HepG2 (cell line): ENCODE data around the gene NUTF2. TPM values are rescaled to one million over a fixed set of nuclear protein-coding genes. Genes with fewer than 3 reads are reported as not detected.
A peak's percentile ranks its signal among the peaks of the same experiment; 100 is the strongest.

Experiments used
- ATAC-seq: fragments of 200-7000 bp; cut with Tn5 transposase; 3 replicates; pipeline ENCODE4 v1.9.1; 2020; ENCODE audit warnings: mild to moderate bottlenecking, moderate library complexity
- BruUV-seq: library from RNA; stranded (reverse); fragments of 400-500 nt; replicated peaks from 2 replicates; lab custom pipeline; 2021; lab: Mats Ljungman, UMichigan
- CTCF ChIA-PET: fragments of 300-600 bp; formaldehyde crosslinking; extraction: SDS; loops from one replicate; lab custom pipeline; 2021; ENCODE audit warnings: low total read pairs, inconsistent platforms, low intra/inter-chr PET ratio; lab: Yijun Ruan, JAX
- POLR2A ChIA-PET: fragments of 350-600 bp; sonication (Branson Sonifier 250); formaldehyde crosslinking; loops from one replicate; lab custom pipeline; 2020; ENCODE audit warnings: antibody characterized with exemption, inconsistent platforms; lab: Yijun Ruan, JAX
- DNase-seq: peaks from one replicate; pipeline ENCODE4 v3.0.0-alpha.2; 2015; ENCODE audit warnings: low spot score
- FAIRE-seq: peaks from 3 replicates; lab custom pipeline; 2011; peaks lifted over from hg19 to GRCh38; lab: Jason Lieb, UNC
- H2AFZ ChIP-seq: one replicate; pipeline ENCODE4 v1.6.1; 2011; ENCODE audit warnings: low read length, inconsistent platforms
- H3K27ac ChIP-seq: fragments of 300-600 bp; 3 replicates; pipeline ENCODE4 v1.8.0; 2011; ENCODE audit warnings: mixed run types, mild to moderate bottlenecking, mixed read lengths, low read length, inconsistent platforms; ENCODE audit not compliant: insufficient read depth; ENCODE audit errors: extremely low read length
- H3K27me3 ChIP-seq, 2 experiments: fragments of 200-600 bp in 1 of 2; 2 replicates in 1 of 2; 3 replicates in 1 of 2; pipeline versions ENCODE4 v1.6.0 to v1.8.0; 2011; ENCODE audit warnings: low read length in 2 of 2, mild to moderate bottlenecking in 2 of 2, moderate library complexity in 2 of 2, inconsistent platforms in 1 of 2; ENCODE audit not compliant: insufficient read depth in 2 of 2, control insufficient read depth in 1 of 2
- H3K36me3 ChIP-seq, 2 experiments: fragments of 200-600 bp in 1 of 2; replicated peaks in 1 of 2; 2 replicates in 1 of 2; 3 replicates in 1 of 2; pipeline versions ENCODE4 v1.5.1 to v1.8.0; 2011; ENCODE audit warnings: low read length in 2 of 2, inconsistent platforms in 1 of 2; ENCODE audit not compliant: insufficient read depth in 2 of 2, control insufficient read depth in 1 of 2
- H3K4me1 ChIP-seq: 2 replicates; pipeline ENCODE4 v1.5.1; 2012; ENCODE audit warnings: low read length, inconsistent platforms; ENCODE audit not compliant: insufficient read depth
- H3K4me2 ChIP-seq: 2 replicates; pipeline ENCODE4 v1.6.0; 2011; ENCODE audit warnings: low read depth, low read length, inconsistent platforms
- H3K4me3 ChIP-seq, 3 experiments: fragments of 200-600 bp in 1 of 3; sonication (generic), shearing (Covaris generic) in 1 of 3; replicated peaks in 1 of 3; 2 replicates each; pipeline ENCODE4 v1.5.1; 2011 to 2016; ENCODE audit warnings: low read length in 3 of 3, inconsistent platforms in 2 of 3, low read depth in 2 of 3, mild to moderate bottlenecking in 2 of 3, control low read depth in 1 of 3, mixed read lengths in 1 of 3; ENCODE audit not compliant: insufficient read depth in 1 of 3
- H3K79me2 ChIP-seq: one replicate; pipeline ENCODE4 v1.6.1; 2011; ENCODE audit warnings: low read length, inconsistent platforms; ENCODE audit not compliant: insufficient read depth
- H3K9ac ChIP-seq: 2 replicates; pipeline ENCODE4 v1.6.0; 2011; ENCODE audit warnings: mild to moderate bottlenecking, low read depth, low read length, inconsistent platforms; ENCODE audit not compliant: insufficient read depth
- H3K9me3 ChIP-seq: 2 replicates; pipeline ENCODE4 v1.5.1; 2012; ENCODE audit warnings: mild to moderate bottlenecking, low read length
- H4K20me1 ChIP-seq: 2 replicates; pipeline ENCODE4 v1.6.0; 2011; ENCODE audit warnings: inconsistent platforms, mild to moderate bottlenecking, low read length, moderate library complexity; ENCODE audit not compliant: insufficient read depth
- CEBPG ChIP-seq: IDR thresholded peaks from 2 replicates; pipeline ENCODE4 v1.6.1; 2016
- DZIP1 ChIP-seq: sonication (generic); formaldehyde crosslinking; IDR thresholded peaks from 2 replicates; pipeline ENCODE4 v1.5.0; 2020; ENCODE audit warnings: mild to moderate bottlenecking, missing genetic modification reagents
- IRF2 ChIP-seq: IDR thresholded peaks from 2 replicates; pipeline ENCODE4 v1.6.1; 2018; ENCODE audit warnings: missing genetic modification reagents, missing compliant biosample characterization
- KMT2A ChIP-seq: sonication (generic); formaldehyde crosslinking; IDR thresholded peaks from 2 replicates; pipeline ENCODE4 v1.4.0; 2020; ENCODE audit warnings: missing genetic modification reagents
- PITX1 ChIP-seq: sonication (generic); formaldehyde crosslinking; IDR thresholded peaks from 2 replicates; pipeline ENCODE4 v1.5.1; 2020; ENCODE audit warnings: mild to moderate bottlenecking, missing genetic modification reagents
- YEATS4 ChIP-seq: sonication (generic); formaldehyde crosslinking; IDR thresholded peaks from 2 replicates; pipeline ENCODE4 v1.4.0; 2020; ENCODE audit warnings: missing genetic modification reagents, borderline replicate concordance
- ZBTB44 ChIP-seq: sonication (generic); formaldehyde crosslinking; IDR thresholded peaks from 2 replicates; pipeline ENCODE4 v1.4.0; 2020; ENCODE audit warnings: missing genetic modification reagents
- ZFY ChIP-seq: sonication (generic); formaldehyde crosslinking; IDR thresholded peaks from 2 replicates; pipeline ENCODE4 v1.4.0; 2020; ENCODE audit warnings: missing genetic modification reagents
- ZMYM2 ChIP-seq: sonication (generic); formaldehyde crosslinking; IDR thresholded peaks from 2 replicates; pipeline ENCODE4 v1.8.0; 2022; ENCODE audit warnings: mild to moderate bottlenecking, missing genetic modification reagents
- ZNF124 ChIP-seq: sonication (generic); formaldehyde crosslinking; IDR thresholded peaks from 2 replicates; pipeline ENCODE4 v1.4.0; 2020; ENCODE audit warnings: missing genetic modification reagents
- ZNF343 ChIP-seq: sonication (generic); formaldehyde crosslinking; IDR thresholded peaks from 2 replicates; pipeline ENCODE4 v1.4.0; 2020; ENCODE audit warnings: mild to moderate bottlenecking, missing genetic modification reagents
- ZNF652 ChIP-seq: IDR thresholded peaks from 2 replicates; pipeline ENCODE4 v1.6.1; 2016; ENCODE audit warnings: low read depth, borderline replicate concordance
- WGBS: methylation state at CpG from one replicate; pipeline ENCODE4 v1.1.6; 2017; ENCODE audit warnings: low lambda C conversion rate; 5-methylcytosine and 5-hydroxymethylcytosine counted together
- in situ Hi-C: cut with HindIII; loops from 2 replicates; pipeline ENCODE4 v1.10.0; 2017; ENCODE audit warnings: low pct_unique_long_range_greater_than_20kb; ENCODE audit not compliant: extremely low pct_ligation_motif_present
- intact Hi-C: fragments of 100-400 bp; cut with micrococcal nuclease; formaldehyde crosslinking; loops from one replicate; pipeline ENCODE4 v1.10.0; 2022; ENCODE audit not compliant: unreplicated experiment
- polyA plus RNA-seq, 8 experiments: library from polyadenylated mRNA; depleted of rRNA in 3 of 8; stranded (reverse) in 7 of 8; unstranded in 1 of 8; fragments of >200 nt; fragmentation: Illumina TruSeq in 4 of 8; extraction: Trizol in 4 of 8; gene quantifications; 2 replicates each; pipeline versions ENCODE4 v1.2.1 to v1.2.3, GENCODE V29; 2011 to 2016; ENCODE audit warnings: low read depth in 4 of 8, missing spikeins in 1 of 8, mixed read lengths in 1 of 8; ENCODE audit not compliant: insufficient read depth in 1 of 8
- total RNA-seq, 5 experiments: library from RNA; depleted of rRNA; stranded (reverse); fragments of >200 nt; fragmentation: Illumina TruSeq; extraction: Trizol; gene quantifications; 2 replicates each; pipeline ENCODE4 v1.2.3, GENCODE V29; 2016; ENCODE audit warnings: low read depth in 1 of 5
- TF ChIP-seq, protein P1 (sequence below): sonication (generic); formaldehyde crosslinking; IDR thresholded peaks from 2 replicates; pipeline ENCODE4 v1.8.1; 2023; ENCODE audit warnings: mild to moderate bottlenecking, moderate library complexity, missing genetic modification reagents
- TF ChIP-seq, protein P2 (sequence below): sonication (generic); formaldehyde crosslinking; IDR thresholded peaks from 2 replicates; pipeline ENCODE4 v1.4.0; 2020; ENCODE audit warnings: missing genetic modification reagents

NUTF2 gene
- total and polyA plus RNA-seq, 2 of the 13 experiments (the other 11 are each of a cell fraction or from before 2014, with no cell fraction given) = 168 to 214 TPM

GRCh38 chr16:67901734-67902133 lies 55.0 kb downstream of the NUTF2 start:
- BruUV-seq = no TSS peak
- ATAC-seq (peak; percentile 58), DNase-seq (peak; percentile 59), FAIRE-seq (peak; percentile 90)
- no peaks in the 10 kb centered on the region for H3K9me3 ChIP-seq
- H3K79me2 ChIP-seq = peaks cover 15% of the 10 kb centered on the region
- CTCF ChIA-PET = no interaction called here
- no peak overlapping the region for H3K27ac ChIP-seq
- no peak overlapping the region for H2AFZ ChIP-seq
- WGBS = 60% methylated on average over 5 of the region's 5 CpGs
- intact Hi-C loops (no loop called here), in situ Hi-C loops (no loop called here)
- peaks cover 39% of the 10 kb centered on the region for H3K4me1 ChIP-seq
- no peak overlapping the region for H3K4me3 ChIP-seq
- H3K4me2 ChIP-seq = no peak overlapping the region; the same call in 1 of the 2 replicates
- H3K36me3 ChIP-seq = peaks cover 3 to 13% of the 10 kb centered on the region in 2 experiments; a peak in 4 of 5 replicates
- POLR2A ChIA-PET = no interaction called here
- no peak overlapping the region for H3K9ac ChIP-seq
- H4K20me1 ChIP-seq = peaks cover 17% of the 10 kb centered on the region
- no peaks in the 10 kb centered on the region for H3K27me3 ChIP-seq
- TF ChIP-seq KMT2A (CRISPR knock-in tag) = no peak
- TF ChIP-seq, protein P1, sequence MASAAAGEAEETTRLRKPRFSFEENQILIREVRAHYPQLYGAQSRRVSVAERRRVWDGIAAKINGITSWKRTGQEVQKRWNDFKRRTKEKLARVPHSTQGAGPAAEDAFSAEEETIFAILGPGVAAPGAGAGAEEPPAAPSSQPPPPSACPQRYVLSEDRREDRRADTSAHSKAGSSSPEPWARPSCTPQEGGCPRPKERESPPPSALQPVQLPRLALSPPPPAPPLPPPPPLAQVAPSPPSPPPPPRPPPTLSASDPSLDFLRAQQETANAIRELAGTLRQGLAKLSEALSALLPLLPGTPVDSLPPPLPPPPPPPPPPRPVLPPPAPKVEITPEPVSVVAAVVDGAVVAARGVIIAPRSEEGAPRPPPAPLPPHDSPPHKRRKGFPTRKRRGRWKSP = no peak
- TF ChIP-seq ZFY (CRISPR knock-in tag) = 0 out of 2 replicates have a peak, but pooled peaks have one; percentile 15
- no peak for TF ChIP-seq ZNF343 (CRISPR knock-in tag)
- TF ChIP-seq YEATS4 (CRISPR knock-in tag) = no peak
- no peak for TF ChIP-seq ZNF124 (CRISPR knock-in tag)
- no peak for TF ChIP-seq ZBTB44 (CRISPR knock-in tag)
- no peak for TF ChIP-seq DZIP1
- TF ChIP-seq IRF2 (CRISPR knock-in tag) = 0 out of 2 replicates have a peak, but pooled peaks have one; percentile 14
- peak; percentile 56; the same call in 1 of the 2 replicates for TF ChIP-seq ZMYM2
- TF ChIP-seq, protein P2, sequence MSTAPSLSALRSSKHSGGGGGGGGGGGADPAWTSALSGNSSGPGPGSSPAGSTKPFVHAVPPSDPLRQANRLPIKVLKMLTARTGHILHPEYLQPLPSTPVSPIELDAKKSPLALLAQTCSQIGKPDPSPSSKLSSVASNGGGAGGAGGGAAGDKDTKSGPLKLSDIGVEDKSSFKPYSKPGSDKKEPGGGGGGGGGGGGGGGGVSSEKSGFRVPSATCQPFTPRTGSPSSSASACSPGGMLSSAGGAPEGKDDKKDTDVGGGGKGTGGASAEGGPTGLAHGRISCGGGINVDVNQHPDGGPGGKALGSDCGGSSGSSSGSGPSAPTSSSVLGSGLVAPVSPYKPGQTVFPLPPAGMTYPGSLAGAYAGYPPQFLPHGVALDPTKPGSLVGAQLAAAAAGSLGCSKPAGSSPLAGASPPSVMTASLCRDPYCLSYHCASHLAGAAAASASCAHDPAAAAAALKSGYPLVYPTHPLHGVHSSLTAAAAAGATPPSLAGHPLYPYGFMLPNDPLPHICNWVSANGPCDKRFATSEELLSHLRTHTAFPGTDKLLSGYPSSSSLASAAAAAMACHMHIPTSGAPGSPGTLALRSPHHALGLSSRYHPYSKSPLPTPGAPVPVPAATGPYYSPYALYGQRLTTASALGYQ (CRISPR knock-in tag) = peak; percentile 22; the same call in 1 of the 2 replicates
- TF ChIP-seq PITX1 = peak; percentile 63; the same call in 1 of the 2 replicates
- TF ChIP-seq ZNF652 (CRISPR knock-in tag) = no peak
- TF ChIP-seq CEBPG (CRISPR knock-in tag) = 0 out of 2 replicates have a peak, but pooled peaks have one; percentile 21
